A549 (cell line): ENCODE data around the gene PSMB5. TPM values are rescaled to one million over a fixed set of nuclear protein-coding genes. Genes with fewer than 3 reads are reported as not detected.

Experiments used
- ATAC-seq, 2 experiments: fragments of 200-7000 bp in 1 of 2; fragments of >200 bp in 1 of 2; cut with Nextera tagmentation in 1 of 2; cut with Tn5 transposase in 1 of 2; 3 replicates each; pipeline versions ENCODE4 v1.8.0 to v1.9.1; 2018 to 2020; ENCODE audit warnings: mild to moderate bottlenecking in 1 of 2, moderate library complexity in 1 of 2
- CTCF ChIA-PET: fragments of 300-600 bp; sonication (Branson Sonifier 250); formaldehyde crosslinking; extraction: SDS; loops from one replicate; lab custom pipeline; 2021; ENCODE audit warnings: antibody characterized with exemption, inconsistent platforms; lab: Yijun Ruan, JAX
- POLR2A ChIA-PET: fragments of 350-600 bp; formaldehyde crosslinking; extraction: SDS; loops from one replicate; lab custom pipeline; 2021; ENCODE audit warnings: antibody characterized with exemption, inconsistent platforms; lab: Yijun Ruan, JAX
- DNase-seq, 2 experiments: peaks; one replicate each; pipeline versions ENCODE4 v3.0.0 to v3.0.0-alpha.2; 2011 to 2016; ENCODE audit warnings: low read depth in 1 of 2, low spot score in 1 of 2
- FAIRE-seq: peaks from 2 replicates; lab custom pipeline; 2011; peaks lifted over from hg19 to GRCh38; lab: Jason Lieb, UNC
- H3K27ac ChIP-seq, 2 experiments: fragments of >200 bp; sonication (Bioruptor Twin); formaldehyde crosslinking; 3 replicates each; pipeline ENCODE4 v1.5.1; 2016 to 2017
- H3K4me1 ChIP-seq: fragments of >200 bp; sonication (Bioruptor Twin); formaldehyde crosslinking; 3 replicates; pipeline ENCODE4 v1.6.1; 2016
- H3K4me2 ChIP-seq: fragments of >200 bp; sonication (Bioruptor Twin); formaldehyde crosslinking; 3 replicates; pipeline ENCODE4 v1.6.1; 2016
- H3K4me3 ChIP-seq: fragments of >200 bp; sonication (Bioruptor Twin); formaldehyde crosslinking; 3 replicates; pipeline ENCODE4 v1.5.1; 2016
- H3K9me3 ChIP-seq: fragments of >200 bp; sonication (Bioruptor Twin); formaldehyde crosslinking; 3 replicates; pipeline ENCODE4 v1.6.1; 2016
- BHLHE40 ChIP-seq: IDR thresholded peaks from 2 replicates; pipeline ENCODE4 v1.6.1; 2012; ENCODE audit warnings: low read depth, low read length, inconsistent platforms
- CBX8 ChIP-seq: fragments of 200-600 bp; sonication (generic); IDR thresholded peaks from 2 replicates; pipeline ENCODE4 v1.6.1; 2016
- CEBPB ChIP-seq, 2 experiments: fragments of >200 bp in 1 of 2; sonication (Bioruptor Twin) in 1 of 2; formaldehyde crosslinking in 1 of 2; IDR thresholded peaks; 2 replicates each; pipeline ENCODE4 v1.6.1; 2012 to 2016
- CHD2 ChIP-seq: fragments of 150-350 bp; IDR thresholded peaks from 2 replicates; pipeline ENCODE4 v1.6.1; 2014; ENCODE audit warnings: low read length; ENCODE audit not compliant: partially characterized antibody
- CTCF ChIP-seq: fragments of >200 bp; sonication (Bioruptor Twin); formaldehyde crosslinking; IDR thresholded peaks from 3 replicates; pipeline ENCODE4 v1.5.1; 2016
- EHMT2 ChIP-seq: fragments of 200-600 bp; sonication (generic); IDR thresholded peaks from 2 replicates; pipeline ENCODE4 v1.6.1; 2016; ENCODE audit warnings: antibody characterized with exemption, low read depth, mild to moderate bottlenecking, moderate library complexity
- EP300 ChIP-seq, 2 experiments: fragments of >200 bp; sonication (Bioruptor Twin); formaldehyde crosslinking; IDR thresholded peaks; 2 replicates in 1 of 2; 3 replicates in 1 of 2; pipeline ENCODE4 v1.6.1; 2016 to 2017
- FOSB ChIP-seq: fragments of 250-450 bp; sonication (Bioruptor Pico); IDR thresholded peaks from 2 replicates; pipeline ENCODE4 v1.5.0; 2020; ENCODE audit warnings: mild to moderate bottlenecking, moderate library complexity
- FOSL2 ChIP-seq, 2 experiments: fragments of 450-650 bp in 1 of 2; fragments of >200 bp in 1 of 2; sonication (Bioruptor Twin) in 1 of 2; formaldehyde crosslinking; IDR thresholded peaks; 2 replicates each; pipeline versions ENCODE4 v1.5.0 to v1.6.1; 2016 to 2020; ENCODE audit warnings: mild to moderate bottlenecking in 1 of 2, moderate library complexity in 1 of 2
- HDAC2 ChIP-seq: fragments of 200-600 bp; sonication (generic); IDR thresholded peaks from 2 replicates; pipeline ENCODE4 v1.6.1; 2016
- HES2 ChIP-seq: fragments of >200 bp; sonication (Bioruptor Twin); formaldehyde crosslinking; IDR thresholded peaks from 2 replicates; pipeline ENCODE4 v1.6.1; 2016
- HOXA7 ChIP-seq: fragments of 250-450 bp; sonication (Bioruptor Pico); IDR thresholded peaks from 2 replicates; pipeline ENCODE4 v1.5.0; 2020; ENCODE audit warnings: mild to moderate bottlenecking, moderate library complexity
- HOXB5 ChIP-seq: fragments of 250-450 bp; sonication (Bioruptor Pico); IDR thresholded peaks from 2 replicates; pipeline ENCODE4 v1.5.0; 2020; ENCODE audit warnings: mild to moderate bottlenecking, moderate library complexity
- JUN ChIP-seq, 2 experiments: fragments of >200 bp; sonication (Bioruptor Twin); formaldehyde crosslinking; IDR thresholded peaks; 2 replicates in 1 of 2; 3 replicates in 1 of 2; pipeline ENCODE4 v1.6.1; 2016 to 2017
- JUNB ChIP-seq: fragments of >200 bp; sonication (Bioruptor Twin); formaldehyde crosslinking; IDR thresholded peaks from 2 replicates; pipeline ENCODE4 v1.6.1; 2016
- KDM5A ChIP-seq: fragments of 200-600 bp; sonication (generic); IDR thresholded peaks from 2 replicates; pipeline ENCODE4 v1.6.1; 2016; ENCODE audit warnings: antibody characterized with exemption, mild to moderate bottlenecking
- MAFK ChIP-seq: fragments of 450-650 bp; IDR thresholded peaks from 2 replicates; pipeline ENCODE4 v1.6.1; 2014; ENCODE audit not compliant: partially characterized antibody
- MYC ChIP-seq: IDR thresholded peaks from 2 replicates; pipeline ENCODE4 v1.6.1; 2012; ENCODE audit warnings: mild to moderate bottlenecking, inconsistent platforms, low read length, improper control_type of control experiment, borderline replicate concordance
- NFE2L2 ChIP-seq: fragments of 150-350 bp; conservative IDR thresholded peaks from 2 replicates; pipeline ENCODE4 v1.6.1; 2014; ENCODE audit warnings: low read length
- PHF8 ChIP-seq: fragments of 200-600 bp; sonication (generic); IDR thresholded peaks from 2 replicates; pipeline ENCODE4 v1.6.1; 2016; ENCODE audit warnings: low read depth, mild to moderate bottlenecking, antibody characterized with exemption, moderate library complexity, borderline replicate concordance
- POLR2AphosphoS2 ChIP-seq: conservative IDR thresholded peaks from 2 replicates; pipeline ENCODE4 v1.6.1; 2012; ENCODE audit warnings: low read length, improper control_type of control experiment, inconsistent platforms
- RAD21 ChIP-seq, 2 experiments: fragments of >200 bp in 1 of 2; sonication (Bioruptor Twin) in 1 of 2; formaldehyde crosslinking in 1 of 2; IDR thresholded peaks in 1 of 2; conservative IDR thresholded peaks in 1 of 2; 2 replicates in 1 of 2; 3 replicates in 1 of 2; pipeline ENCODE4 v1.6.1; 2012 to 2018; ENCODE audit warnings: inconsistent platforms in 1 of 2
- RCOR1 ChIP-seq: fragments of 150-350 bp; IDR thresholded peaks from 2 replicates; pipeline ENCODE4 v1.6.1; 2014; ENCODE audit warnings: antibody characterized with exemption, low read length, low read depth
- RFX5 ChIP-seq: fragments of 450-650 bp; IDR thresholded peaks from 2 replicates; pipeline ENCODE4 v1.7.1; 2014; ENCODE audit warnings: antibody characterized with exemption, mild to moderate bottlenecking, moderate library complexity
- RNF2 ChIP-seq: fragments of 200-600 bp; sonication (generic); IDR thresholded peaks from 2 replicates; pipeline ENCODE4 v1.6.1; 2016; ENCODE audit warnings: low read depth, mild to moderate bottlenecking, antibody characterized with exemption, moderate library complexity, borderline replicate concordance
- TP53 ChIP-seq: fragments of 250-450 bp; sonication (Bioruptor Pico); IDR thresholded peaks from 2 replicates; pipeline ENCODE4 v1.5.0; 2021; ENCODE audit warnings: mild to moderate bottlenecking, moderate library complexity
- USF2 ChIP-seq: fragments of 450-650 bp; IDR thresholded peaks from 2 replicates; pipeline ENCODE4 v1.6.1; 2014; ENCODE audit warnings: antibody characterized with exemption
- ZFP36 ChIP-seq: fragments of 450-650 bp; IDR thresholded peaks from 2 replicates; pipeline ENCODE4 v1.6.1; 2014; ENCODE audit warnings: borderline replicate concordance; ENCODE audit not compliant: partially characterized antibody
- ZNF302 ChIP-seq: fragments of 250-450 bp; sonication (Bioruptor Pico); IDR thresholded peaks from 2 replicates; pipeline ENCODE4 v1.9.0; 2021; ENCODE audit warnings: inconsistent platforms, mild to moderate bottlenecking, moderate library complexity
- WGBS: methylation state at CpG from one replicate; pipeline ENCODE4 v1.1.6; 2017; ENCODE audit errors: missing lambda C conversion rate; 5-methylcytosine and 5-hydroxymethylcytosine counted together
- polyA minus RNA-seq: library from RNA; depleted of rRNA, polyadenylated mRNA; stranded (reverse); fragments of >200 nt; gene quantifications from 2 replicates; pipeline ENCODE4 v1.2.3, GENCODE V29; 2011; rRNA and poly(A)+ RNA removed
- polyA plus RNA-seq, 4 experiments: library from polyadenylated mRNA; depleted of rRNA in 3 of 4; stranded (reverse); fragments of >200 nt; fragmentation: RNase III in 1 of 4; extraction: RNeasy Plus Mini Kit Qiagen cat#74134 plus additional on column Dnase treatment in 1 of 4; gene quantifications; 2 replicates in 3 of 4; 3 replicates in 1 of 4; pipeline ENCODE4 v1.2.3, GENCODE V29; 2011 to 2017
- TF ChIP-seq, protein P1 (sequence below): fragments of 250-450 bp; sonication (Bioruptor Pico); IDR thresholded peaks from 2 replicates; pipeline ENCODE4 v1.5.0; 2021; ENCODE audit warnings: mild to moderate bottlenecking, moderate library complexity, borderline replicate concordance
- TF ChIP-seq, protein P2 (sequence below): fragments of >200 bp; sonication (Bioruptor Twin); formaldehyde crosslinking; IDR thresholded peaks from 3 replicates; pipeline ENCODE4 v1.6.1; 2016
- TF ChIP-seq, protein P3 (sequence below): IDR thresholded peaks from 2 replicates; pipeline ENCODE4 v1.6.1; 2012; ENCODE audit warnings: low read depth, borderline replicate concordance

PSMB5 gene
- polyA plus RNA-seq (2011; rRNA removed): 283 and 337 TPM in 2 replicates
- polyA plus RNA-seq (2012; cell fraction: cytosol; rRNA removed): 501 and 506 TPM in 2 replicates
- 330 and 348 TPM in 2 replicates for polyA plus RNA-seq (2012; cell fraction: nucleus; rRNA removed)
- 352 to 365 TPM (median 363 TPM) in 3 replicates for polyA plus RNA-seq (2017; fragmentation: RNase III; extraction: RNeasy Plus Mini Kit Qiagen cat#74134 plus additional on column Dnase treatment)
- polyA minus RNA-seq: 282 and 294 TPM in 2 replicates

DNA sequence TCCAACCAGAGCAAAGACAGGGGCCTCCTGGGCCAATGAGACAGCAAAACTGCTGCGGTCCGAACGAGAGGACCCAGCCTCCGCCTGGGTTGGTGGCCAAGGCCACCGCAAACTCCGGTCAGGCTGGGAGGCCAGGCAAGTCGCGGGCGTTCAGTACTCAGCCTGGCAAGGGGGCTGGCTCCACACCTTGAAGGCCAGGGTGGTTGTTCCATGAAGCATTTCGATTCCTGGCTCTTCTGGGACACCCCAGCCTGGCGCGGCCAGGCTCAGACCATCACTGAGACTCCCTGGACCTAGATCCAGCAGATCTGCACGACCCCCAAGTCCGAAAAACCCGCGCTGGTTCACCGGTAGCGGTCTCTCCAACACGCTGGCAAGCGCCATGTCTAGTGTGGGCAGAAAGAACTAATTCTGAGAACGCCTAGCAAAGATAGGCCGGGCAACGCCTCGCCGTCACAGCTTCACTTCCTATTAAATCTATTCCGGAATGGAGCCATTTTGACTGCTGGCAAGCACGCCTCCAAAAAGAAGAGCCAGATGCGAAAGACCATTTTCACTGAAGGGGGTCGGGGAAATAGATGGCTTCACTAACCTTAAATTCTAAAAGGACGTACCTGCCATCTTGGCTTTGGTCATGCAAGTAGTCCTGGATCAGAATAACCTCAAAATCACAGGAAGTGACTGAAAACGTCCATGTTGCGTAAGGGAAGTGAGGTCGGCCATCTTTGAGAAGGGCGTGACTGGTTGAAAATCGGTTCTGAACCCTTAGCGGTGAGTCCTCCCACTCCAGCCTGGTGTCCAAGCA lies at the start of gene PSMB5:
TSS of gene PSMB5 (minus strand) at position 403 of the 805 bp plus-strand sequence. CDS start at position 384, 19 bp downstream.
- ATAC-seq (peak; percentile 97 to 99), DNase-seq (peak; percentile 98), FAIRE-seq (no peak)
- 2% methylated on average over 27 of the region's 36 CpGs for WGBS
- Histone ChIP-seq H3K4me3 (peak within 1 kb of the TSS; percentile 76), H3K9me3 (no peaks in the 10 kb centered on the region), H3K4me2 (peak within 1 kb of the TSS; percentile 97), H3K4me1 (peaks cover 13% of the 10 kb centered on the region), H3K27ac (peak within 1 kb of the TSS; percentile 89 to 97)
- CTCF ChIA-PET: interaction anchor here (0.9 to 2.4 kb wide), 6 partner anchors 22 to 478 kb away, joined by 3 to 12 read pairs (median 3); partner anchors contain the start of gene CDH24
- POLR2A ChIA-PET: interaction anchor here (0.7 to 2.1 kb wide), 5 partner anchors 24 to 60 kb away, joined by 4 to 21 read pairs (median 5); partner anchors contain the start of gene ACIN1
- TF ChIP-seq FOSB (CRISPR knock-in tag) (no peak), MYC (peak; percentile 57; the same call in 1 of the 2 replicates), CTCF (no peak), ZFP36 (no peak), JUNB (no peak), USF2 (no peak), PHF8 (peak; percentile 93), HOXA7 (CRISPR knock-in tag) (no peak), JUN (IDR thresholded peaks at IDR 0.05) (peak; percentile 80 to 89; a peak in 4 of 5 replicates), EHMT2 (no peak), HDAC2 (no peak), POLR2AphosphoS2 (no peak), EP300 (IDR thresholded peaks at IDR 0.05) (no peak), TP53 (CRISPR knock-in tag) (0 out of 2 replicates have a peak, but pooled peaks have one; percentile 56), NFE2L2 (peak; percentile 30; the same call in 1 of the 2 replicates), KDM5A (peak; percentile 89), RCOR1 (no peak), RFX5 (no peak), CEBPB (IDR thresholded peaks at IDR 0.05) (peak; percentile 69 to 91; a peak in 3 of 4 replicates), BHLHE40 (no peak), MAFK (peak; percentile 94), HES2 (no peak), ZNF302 (no peak), CBX8 (no peak), HOXB5 (CRISPR knock-in tag) (0 out of 2 replicates have a peak, but pooled peaks have one; percentile 40), CHD2 (no peak), FOSL2 (IDR thresholded peaks at IDR 0.05) (no peak), FOSL2 (CRISPR knock-in tag; IDR thresholded peaks at IDR 0.05) (peak; percentile 28), RAD21 (conservative IDR thresholded peaks at IDR 0.05 in 1 of 2, IDR thresholded peaks at IDR 0.05 in 1 of 2) (no peak), RNF2 (no peak)
- TF ChIP-seq, protein P1, sequence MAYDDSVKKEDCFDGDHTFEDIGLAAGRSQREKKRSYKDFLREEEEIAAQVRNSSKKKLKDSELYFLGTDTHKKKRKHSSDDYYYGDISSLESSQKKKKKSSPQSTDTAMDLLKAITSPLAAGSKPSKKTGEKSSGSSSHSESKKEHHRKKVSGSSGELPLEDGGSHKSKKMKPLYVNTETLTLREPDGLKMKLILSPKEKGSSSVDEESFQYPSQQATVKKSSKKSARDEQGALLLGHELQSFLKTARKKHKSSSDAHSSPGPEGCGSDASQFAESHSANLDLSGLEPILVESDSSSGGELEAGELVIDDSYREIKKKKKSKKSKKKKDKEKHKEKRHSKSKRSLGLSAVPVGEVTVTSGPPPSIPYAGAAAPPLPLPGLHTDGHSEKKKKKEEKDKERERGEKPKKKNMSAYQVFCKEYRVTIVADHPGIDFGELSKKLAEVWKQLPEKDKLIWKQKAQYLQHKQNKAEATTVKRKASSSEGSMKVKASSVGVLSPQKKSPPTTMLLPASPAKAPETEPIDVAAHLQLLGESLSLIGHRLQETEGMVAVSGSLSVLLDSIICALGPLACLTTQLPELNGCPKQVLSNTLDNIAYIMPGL: no peak
- TF ChIP-seq, protein P2, sequence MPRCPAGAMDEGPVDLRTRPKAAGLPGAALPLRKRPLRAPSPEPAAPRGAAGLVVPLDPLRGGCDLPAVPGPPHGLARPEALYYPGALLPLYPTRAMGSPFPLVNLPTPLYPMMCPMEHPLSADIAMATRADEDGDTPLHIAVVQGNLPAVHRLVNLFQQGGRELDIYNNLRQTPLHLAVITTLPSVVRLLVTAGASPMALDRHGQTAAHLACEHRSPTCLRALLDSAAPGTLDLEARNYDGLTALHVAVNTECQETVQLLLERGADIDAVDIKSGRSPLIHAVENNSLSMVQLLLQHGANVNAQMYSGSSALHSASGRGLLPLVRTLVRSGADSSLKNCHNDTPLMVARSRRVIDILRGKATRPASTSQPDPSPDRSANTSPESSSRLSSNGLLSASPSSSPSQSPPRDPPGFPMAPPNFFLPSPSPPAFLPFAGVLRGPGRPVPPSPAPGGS: peak; percentile 47; the same call in 1 of the 3 replicates
- TF ChIP-seq, protein P3, sequence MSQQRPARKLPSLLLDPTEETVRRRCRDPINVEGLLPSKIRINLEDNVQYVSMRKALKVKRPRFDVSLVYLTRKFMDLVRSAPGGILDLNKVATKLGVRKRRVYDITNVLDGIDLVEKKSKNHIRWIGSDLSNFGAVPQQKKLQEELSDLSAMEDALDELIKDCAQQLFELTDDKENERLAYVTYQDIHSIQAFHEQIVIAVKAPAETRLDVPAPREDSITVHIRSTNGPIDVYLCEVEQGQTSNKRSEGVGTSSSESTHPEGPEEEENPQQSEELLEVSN: no peak
